ENCODE results near the gene ZDHHC4.

The ZDHHC4 gene

GRCh38 chr7:6630007-6630849, 53.0 kb downstream of the ZDHHC4 start (continued):
- no peak for TF ChIP-seq ZNF513 (tag by site-specific recombination; IDR thresholded peaks at IDR 0.05)
- TF ChIP-seq ZNF830 (tag by site-specific recombination; IDR thresholded peaks at IDR 0.05; ENCODE audit: low read depth), result no peak
- TF ChIP-seq ZSCAN4 (tag by site-specific recombination; IDR thresholded peaks at IDR 0.05), result no peak
- no peak for TF ChIP-seq ZNF274 (IDR thresholded peaks at IDR 0.05; ENCODE audit: low read length)
- no peak for TF ChIP-seq ZNF274 (tag by site-specific recombination; IDR thresholded peaks at IDR 0.05; ENCODE audit: borderline replicate concordance)
- no peak for TF ChIP-seq TCF7L2 (IDR thresholded peaks at IDR 0.05; ENCODE audit: borderline replicate concordance, low read depth, low read length)
- TF ChIP-seq KLF8 (tag by site-specific recombination; IDR thresholded peaks at IDR 0.05), result no peak
- no peak for TF ChIP-seq ZNF785 (tag by site-specific recombination; IDR thresholded peaks at IDR 0.05)

- Histone ChIP-seq H3K27ac (ENCODE audit: extremely low read depth, low read depth, low read length) (no peak overlapping the region), H3K36me3 (ENCODE audit: control insufficient read depth in 2 of 2, insufficient read depth in 1 of 2, low read length in 2 of 2) (no peaks in the 10 kb centered on the region), H3K4me1 (ENCODE audit: control insufficient read depth, insufficient read depth, low read length) (no peaks in the 10 kb centered on the region), H3K9me3 (ENCODE audit: control insufficient read depth, insufficient read depth, low read depth, low read length) (no peaks in the 10 kb centered on the region), H3K4me3 (ENCODE audit: low read depth, low read length) (no peak overlapping the region)
- TF ChIP-seq ZNF776 (tag by site-specific recombination; IDR thresholded peaks at IDR 0.05; ENCODE audit: borderline replicate concordance) (no peak), ZIC2 (tag by site-specific recombination; IDR thresholded peaks at IDR 0.05) (peak; percentile 88), GLIS1 (tag by site-specific recombination; IDR thresholded peaks at IDR 0.05) (peak; percentile 17; the same call in 1 of the 2 replicates), ZNF266 (tag by site-specific recombination; IDR thresholded peaks at IDR 0.05; ENCODE audit: low read depth) (no peak)
- CTCF ChIA-PET, result no interaction called here
- POLR2A ChIA-PET, result interaction anchor here (0.5 kb wide), 1 partner anchor 213 kb away, joined by 3 read pairs; no protein-coding TSS in a partner anchor
These were observed 54.4 kb downstream of the ZDHHC4 start for GRCh38 chr7:6631605-6632004.

GRCh38 chr7:6634021-6634420, 56.8 kb downstream of the ZDHHC4 start:
- Histone ChIP-seq H3K36me3 (ENCODE audit: control insufficient read depth in 2 of 2, insufficient read depth in 1 of 2, low read length in 2 of 2) (peaks cover 0 to 2% of the 10 kb centered on the region in 2 experiments; a peak in 1 of 3 replicates), H3K4me1 (ENCODE audit: control insufficient read depth, insufficient read depth, low read length) (no peaks in the 10 kb centered on the region), H3K27ac (ENCODE audit: extremely low read depth, low read depth, low read length) (no peak overlapping the region), H3K4me3 (ENCODE audit: low read depth, low read length) (no peak overlapping the region), H3K9me3 (ENCODE audit: control insufficient read depth, insufficient read depth, low read depth, low read length) (no peaks in the 10 kb centered on the region)
- no peak for TF ChIP-seq TRIM28 (IDR thresholded peaks at IDR 0.05; ENCODE audit: borderline replicate concordance, low read length)
- TF ChIP-seq ZNF26 (tag by site-specific recombination; IDR thresholded peaks at IDR 0.05), result no peak
- TF ChIP-seq ZNF366 (tag by site-specific recombination; conservative IDR thresholded peaks at IDR 0.05), result peak; percentile 60; the same call in 1 of the 2 replicates
- no peak for TF ChIP-seq ZNF600 (tag by site-specific recombination; IDR thresholded peaks at IDR 0.05)
- no peak for TF ChIP-seq ZNF518A (tag by site-specific recombination; conservative IDR thresholded peaks at IDR 0.05; ENCODE audit: low read depth)
- no peak for TF ChIP-seq ZNF596 (tag by site-specific recombination; IDR thresholded peaks at IDR 0.05)
- TF ChIP-seq ZBTB49 (tag by site-specific recombination; IDR thresholded peaks at IDR 0.05; ENCODE audit: low read depth), result no peak
- peak; percentile 98 for TF ChIP-seq PRDM1 (tag by site-specific recombination; IDR thresholded peaks at IDR 0.05)
- ChIA-PET POLR2A (no interaction called here), CTCF (no interaction called here)

All from HEK293 (cell line).